Smooth muscle cell of the brain vasculature (primary cell): ENCODE measurements around the gene PTPRM.

Experiments
- DNase-seq: peaks from one replicate; pipeline ENCODE4 v3.0.0-alpha.2; 2012; ENCODE audit warnings: low read depth, low spot score

The PTPRM gene

DNA sequence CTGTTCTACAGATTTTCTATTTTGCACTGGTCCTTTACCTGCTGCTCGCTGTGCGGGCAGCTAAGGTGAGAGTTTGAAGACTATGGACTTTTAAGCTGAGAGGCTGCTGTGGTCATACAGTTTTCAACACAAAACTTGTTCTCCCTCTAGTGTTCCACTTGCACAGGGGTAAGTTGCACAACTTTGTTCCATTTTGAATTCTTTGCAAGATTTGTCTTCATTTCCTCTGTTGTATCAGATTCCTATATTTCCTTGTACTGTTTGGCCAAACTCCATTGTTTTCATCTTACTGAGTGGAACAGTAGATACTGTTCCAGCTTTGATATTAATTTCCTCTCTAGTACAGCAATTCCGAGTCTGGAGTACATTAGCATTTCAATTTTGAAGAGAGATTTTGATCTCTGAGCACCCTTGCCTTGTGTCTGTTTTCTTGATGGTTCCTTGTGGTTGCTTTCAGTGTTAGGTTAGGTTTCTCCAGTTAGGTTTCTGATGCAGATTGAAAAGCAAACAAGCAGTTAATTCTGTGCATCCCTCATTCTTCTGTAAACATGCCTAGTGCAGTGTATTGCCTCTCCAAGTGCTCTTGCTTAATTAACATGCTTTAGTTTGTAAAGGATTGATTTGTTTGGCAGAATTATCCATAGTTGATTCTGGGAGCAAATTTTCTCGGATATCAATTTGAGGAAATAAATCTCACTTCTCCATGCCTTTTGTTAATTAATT lies 188.8 kb downstream of the PTPRM start:
- DNase-seq: no peak

DNA sequence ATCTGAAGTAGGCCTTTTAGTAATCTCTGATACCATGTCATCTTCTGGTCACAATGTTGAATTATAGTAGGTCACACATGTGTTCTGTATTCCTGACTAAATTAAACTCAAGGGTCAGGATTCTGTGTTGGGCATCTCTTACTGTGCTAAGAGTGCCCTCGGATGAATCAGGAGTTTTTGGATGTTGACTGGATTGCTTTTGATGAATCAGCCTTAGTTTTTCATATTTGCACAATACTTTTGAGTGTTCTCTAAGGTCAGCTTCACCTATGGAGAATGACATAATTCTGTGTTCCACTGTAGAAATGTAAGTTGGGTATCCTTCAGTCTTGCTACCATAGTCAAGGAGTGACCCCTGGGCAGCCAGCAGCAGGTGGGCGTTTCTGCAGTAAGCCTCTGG lies 190.1 kb downstream of the PTPRM start:
- no peak for DNase-seq

DNA sequence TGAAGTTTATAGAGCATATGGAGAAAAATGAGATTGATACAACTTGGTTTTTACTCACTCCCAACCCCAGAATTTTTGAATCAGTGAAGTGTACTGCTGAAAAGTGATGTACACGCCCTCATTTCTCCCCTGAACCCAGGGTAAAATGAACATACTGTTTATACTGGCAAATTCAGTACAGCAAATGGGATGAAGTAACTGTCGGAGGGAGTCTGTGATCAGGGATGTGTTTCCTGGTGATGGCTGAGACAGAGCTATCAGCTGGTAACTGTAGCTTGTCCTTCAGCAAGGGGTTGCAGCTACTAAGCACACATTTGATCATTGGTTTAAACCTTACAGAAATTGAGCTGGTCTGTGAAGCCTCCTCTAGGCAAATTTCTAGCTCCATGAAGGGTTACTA lies 191.6 kb downstream of the PTPRM start:
- DNase-seq: no peak

DNA sequence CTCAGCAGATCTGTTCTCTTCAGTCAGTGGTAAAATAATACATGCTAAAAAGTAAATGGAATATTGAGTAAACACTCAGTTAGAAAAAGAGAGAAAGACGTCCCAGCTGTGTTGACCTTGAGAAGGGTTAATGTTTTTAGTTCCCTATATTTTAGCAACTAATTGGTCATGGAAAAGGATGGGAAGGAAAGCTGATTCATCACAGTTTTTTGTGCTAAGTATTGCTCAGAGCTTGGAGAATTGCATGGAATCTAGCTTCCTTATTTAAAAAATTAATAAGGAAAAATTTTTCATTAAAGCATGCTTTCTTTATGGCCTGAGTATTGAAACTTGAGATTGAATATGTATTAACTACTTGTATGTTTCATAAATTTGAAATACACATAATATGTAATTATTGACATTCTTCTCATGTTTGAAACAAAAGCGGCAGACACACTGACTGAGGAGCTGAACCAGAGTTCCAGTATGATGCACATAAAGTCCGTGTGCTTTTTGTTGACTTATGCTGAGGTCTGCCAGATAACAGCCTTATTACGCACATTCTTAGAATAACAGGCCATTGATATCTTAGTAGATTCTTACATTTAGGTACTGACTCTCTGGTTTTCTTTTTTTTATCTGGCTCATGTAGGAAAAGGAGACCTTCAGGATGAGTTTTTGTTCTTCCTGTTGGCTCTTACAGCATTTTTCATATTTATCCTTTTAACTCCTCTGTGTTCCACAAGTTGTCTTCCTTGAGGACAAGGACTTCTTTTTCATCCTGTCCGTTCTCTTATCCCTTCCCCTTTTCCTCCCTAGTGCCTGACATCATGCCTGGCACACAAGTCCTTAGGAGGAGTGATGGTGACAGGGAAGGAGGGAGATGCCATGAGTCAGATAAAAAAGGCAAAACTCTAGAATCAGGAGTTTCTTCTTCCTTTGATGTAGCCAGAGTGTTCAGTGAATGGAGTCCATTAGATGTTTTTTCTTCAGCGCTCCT lies 194.1 kb downstream of the PTPRM start:
- DNase-seq: peak; percentile 31

DNA sequence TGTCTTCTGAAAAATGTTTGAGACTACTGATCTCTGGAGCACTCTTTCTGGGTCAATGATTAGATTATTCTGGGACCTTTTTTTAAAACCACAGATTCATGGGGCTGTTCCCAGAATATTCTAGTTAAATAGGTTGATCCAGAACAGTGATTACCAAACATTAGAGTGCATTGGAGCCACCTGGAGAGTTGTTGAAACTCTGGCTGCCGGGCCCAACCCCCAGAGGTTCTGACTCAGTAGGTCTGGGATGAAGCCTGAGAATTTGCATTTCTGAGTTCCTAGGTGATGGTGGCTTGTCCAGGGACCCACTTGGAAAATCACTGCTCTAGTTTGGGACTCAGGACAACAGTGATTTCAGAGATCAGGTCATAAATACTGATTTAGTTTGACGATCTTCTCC lies 197.3 kb downstream of the PTPRM start:
- no peak for DNase-seq

DNA sequence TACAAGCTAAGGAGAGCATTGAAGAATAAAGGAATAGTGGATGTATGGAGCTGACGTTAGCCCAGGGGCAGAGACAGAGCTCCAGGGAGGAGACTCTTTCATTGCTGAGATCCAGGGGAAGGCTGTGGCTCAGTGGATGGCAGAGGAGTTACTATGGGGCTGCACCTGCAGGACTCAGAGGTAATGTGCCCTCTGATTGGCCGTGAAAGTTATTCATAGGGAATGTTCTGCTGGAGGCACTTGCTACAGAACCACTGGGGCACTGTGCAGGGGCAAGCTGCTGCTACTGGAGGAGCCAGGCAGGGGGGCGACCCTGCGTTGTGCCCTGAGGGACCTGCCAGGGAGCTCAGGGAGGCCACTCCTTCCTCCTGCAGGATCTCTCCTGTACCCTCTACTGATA lies 199.2 kb downstream of the PTPRM start:
- no peak for DNase-seq

DNA sequence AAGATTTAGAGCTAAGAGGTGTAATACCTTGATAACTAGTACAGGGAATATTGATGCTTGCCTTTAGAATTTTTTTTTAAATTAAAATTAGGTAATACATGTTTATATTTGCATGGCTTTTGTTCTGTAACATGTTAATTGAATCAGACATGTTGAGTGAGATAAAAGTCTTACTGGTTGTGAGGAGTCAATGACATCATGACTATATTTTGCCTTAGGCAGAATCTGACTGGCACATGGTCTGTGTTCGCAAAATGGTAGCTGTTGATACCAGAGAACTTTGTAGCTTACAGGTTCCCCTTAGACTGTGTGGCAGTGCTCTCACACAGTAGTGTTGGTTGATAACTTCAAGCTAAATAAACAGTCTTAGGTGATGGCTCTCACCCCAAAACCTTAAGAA lies 199.7 kb downstream of the PTPRM start:
- DNase-seq: no peak

DNA sequence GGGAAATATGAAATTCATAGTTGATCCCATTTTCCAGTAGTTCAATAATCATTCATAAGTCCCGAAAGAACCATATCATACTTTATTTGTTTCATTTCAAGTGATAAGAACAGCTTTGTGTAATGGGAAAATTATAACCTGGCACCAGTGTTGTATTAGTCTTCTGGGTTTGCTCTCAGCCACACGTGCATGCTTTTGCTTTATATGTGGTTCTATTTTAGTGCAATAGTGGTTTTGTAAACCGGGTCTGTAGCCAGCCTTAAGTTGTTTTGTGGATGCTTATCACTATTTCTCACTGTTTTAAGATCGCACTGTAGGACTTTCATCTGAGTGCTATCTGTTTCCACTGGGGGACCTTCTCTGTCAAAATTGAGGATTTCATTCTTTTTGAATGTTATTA lies 203.8 kb downstream of the PTPRM start:
- DNase-seq: no peak

DNA sequence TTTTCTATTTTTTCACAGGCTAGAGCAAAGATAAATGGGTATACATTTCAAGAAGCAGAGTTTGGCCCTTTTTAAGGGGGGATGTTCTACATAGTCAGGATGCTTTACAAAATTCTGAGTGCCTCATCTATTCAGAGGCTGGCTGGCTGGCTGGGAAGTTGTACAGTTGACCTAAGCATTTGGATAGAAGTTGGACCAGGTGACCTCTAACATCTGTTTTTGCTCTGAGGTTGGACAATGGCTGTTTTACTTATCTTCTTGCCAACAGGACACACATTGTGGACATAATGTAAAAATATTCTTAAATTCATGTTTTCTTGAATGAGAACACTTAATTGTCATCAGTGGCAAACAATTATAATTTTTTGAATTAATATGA lies 205.4 kb downstream of the PTPRM start:
- no peak for DNase-seq

DNA sequence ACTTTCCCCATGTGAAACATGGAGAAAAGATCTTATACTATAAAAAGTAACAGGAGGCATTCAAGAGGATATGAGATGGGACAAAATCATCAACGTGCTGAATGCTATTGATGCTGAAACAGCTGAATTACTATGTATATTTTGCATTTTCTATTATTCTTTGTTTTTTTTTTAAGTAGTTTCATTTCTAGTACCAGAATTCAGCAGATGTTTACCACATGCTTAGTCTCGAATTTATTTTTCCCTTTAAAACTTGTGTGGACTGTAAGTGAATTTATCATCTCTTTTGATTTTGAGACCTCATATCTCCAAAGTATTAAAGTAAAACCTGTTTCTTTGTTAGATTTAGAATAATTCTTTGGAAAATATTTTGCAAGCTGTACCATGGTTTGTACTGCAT lies 205.8 kb downstream of the PTPRM start:
- no peak for DNase-seq

DNA sequence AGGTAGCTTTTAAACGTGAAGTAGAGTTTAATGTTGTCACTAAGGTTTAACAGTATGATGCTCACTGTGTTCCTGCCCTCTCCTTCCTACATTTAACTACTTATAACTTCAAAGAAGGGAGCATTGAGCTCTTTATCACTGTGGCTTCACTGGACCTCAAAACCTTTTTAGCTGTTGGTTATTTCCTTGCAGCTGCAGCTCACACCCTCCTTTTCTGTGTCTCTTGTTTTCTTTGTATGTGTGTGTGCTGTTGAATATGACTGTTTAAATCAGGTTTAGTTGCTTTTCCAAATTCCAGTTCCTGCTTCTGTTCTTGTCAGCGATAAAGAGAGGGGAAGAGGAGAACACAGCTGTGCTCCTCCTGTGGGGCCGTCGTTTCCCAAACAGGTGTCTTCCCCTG lies 208.0 kb downstream of the PTPRM start:
- DNase-seq: no peak

DNA sequence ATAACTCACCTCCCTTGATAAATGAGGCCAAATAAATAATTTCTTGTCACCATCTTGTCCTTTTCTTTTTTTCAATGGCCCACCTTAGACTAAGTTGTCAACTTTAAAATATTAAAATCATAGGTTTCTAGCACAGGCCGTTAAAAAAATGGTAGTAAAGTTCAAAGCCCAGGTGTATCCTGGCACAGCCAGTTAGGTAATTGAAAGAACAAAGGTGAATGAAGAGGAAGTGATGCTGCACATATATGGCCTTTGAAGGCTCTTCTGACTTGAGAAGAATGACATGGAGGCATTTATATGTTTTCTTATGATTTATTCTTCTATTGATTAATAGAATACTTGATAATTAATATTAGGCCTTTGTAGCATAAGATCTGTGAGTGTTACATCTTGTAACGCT lies 208.7 kb downstream of the PTPRM start:
- DNase-seq: no peak

DNA sequence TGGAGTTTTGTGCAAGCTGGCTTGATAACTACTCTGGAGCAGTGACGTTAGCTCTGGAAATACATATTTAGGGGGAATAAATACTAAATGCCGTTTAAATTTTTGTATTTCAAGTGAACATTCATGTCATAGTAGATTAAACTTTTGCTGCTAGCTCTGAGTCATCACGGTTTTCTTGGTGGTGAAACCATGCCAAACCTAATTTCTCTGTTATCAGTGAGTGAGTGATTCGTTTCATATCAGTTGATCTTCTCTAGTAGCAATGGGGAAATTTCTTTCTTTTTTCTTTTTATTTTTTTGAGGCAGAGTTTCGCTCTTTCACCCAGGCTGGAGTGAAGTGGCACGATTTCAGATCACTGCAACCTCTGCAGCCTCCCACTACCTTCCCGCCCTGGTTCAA lies 211.1 kb downstream of the PTPRM start:
- no peak for DNase-seq

DNA sequence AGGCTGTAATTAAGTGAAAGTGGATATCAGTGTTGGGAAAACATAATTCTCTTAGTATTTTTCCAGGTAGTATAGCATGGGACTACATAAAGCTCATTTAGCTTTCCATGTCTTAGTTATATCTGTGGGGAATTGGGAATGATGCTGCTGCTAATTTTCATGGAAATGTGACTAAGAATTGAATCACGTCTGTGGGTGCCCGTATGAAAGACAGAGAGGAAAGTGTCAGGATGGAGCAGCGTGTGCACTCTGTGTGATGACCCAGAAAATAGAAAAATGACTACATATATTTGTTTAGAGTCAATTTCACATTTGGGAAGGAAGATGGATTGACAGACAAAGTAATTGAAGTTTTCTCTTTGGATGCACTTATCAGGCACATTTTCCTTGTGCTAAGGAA lies 212.1 kb downstream of the PTPRM start:
- DNase-seq: no peak

DNA sequence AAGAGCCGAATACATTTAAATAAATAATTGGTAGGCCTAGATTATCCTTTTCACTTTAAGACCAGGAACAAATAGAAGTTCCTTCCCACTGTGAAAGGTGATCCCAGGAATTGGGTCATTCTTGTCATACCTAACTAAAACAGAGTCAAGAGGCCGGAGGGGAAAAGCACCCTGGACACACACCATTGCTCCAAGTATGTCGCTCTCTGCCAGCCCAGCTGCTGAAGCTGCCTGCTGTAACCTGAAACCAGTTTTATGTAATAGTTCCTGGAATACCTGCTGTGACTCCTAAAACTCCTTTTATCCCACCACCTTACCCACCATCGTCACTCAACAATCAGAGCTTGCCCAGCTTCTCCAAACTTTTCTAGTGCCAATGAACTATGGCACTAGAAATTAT lies 217.1 kb downstream of the PTPRM start:
- DNase-seq: no peak

DNA sequence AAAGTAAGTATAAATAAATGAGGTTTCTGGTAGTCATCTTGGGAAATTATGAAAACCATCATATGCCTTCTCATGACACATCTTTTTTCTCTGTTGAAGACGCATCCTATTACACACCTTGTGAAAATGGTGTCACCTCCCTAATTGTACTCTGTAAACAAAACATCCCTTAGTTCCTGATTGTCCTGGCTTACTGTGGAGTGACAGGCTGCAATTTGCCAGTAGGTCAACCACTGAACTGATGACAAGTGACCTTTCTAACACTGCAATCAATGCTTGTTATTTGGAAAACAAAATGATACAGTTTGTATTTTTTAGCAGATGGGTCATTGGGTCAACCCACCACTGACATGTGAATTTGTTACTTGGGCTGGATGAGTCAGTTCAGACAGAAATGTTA lies 219.5 kb downstream of the PTPRM start:
- DNase-seq: no peak

DNA sequence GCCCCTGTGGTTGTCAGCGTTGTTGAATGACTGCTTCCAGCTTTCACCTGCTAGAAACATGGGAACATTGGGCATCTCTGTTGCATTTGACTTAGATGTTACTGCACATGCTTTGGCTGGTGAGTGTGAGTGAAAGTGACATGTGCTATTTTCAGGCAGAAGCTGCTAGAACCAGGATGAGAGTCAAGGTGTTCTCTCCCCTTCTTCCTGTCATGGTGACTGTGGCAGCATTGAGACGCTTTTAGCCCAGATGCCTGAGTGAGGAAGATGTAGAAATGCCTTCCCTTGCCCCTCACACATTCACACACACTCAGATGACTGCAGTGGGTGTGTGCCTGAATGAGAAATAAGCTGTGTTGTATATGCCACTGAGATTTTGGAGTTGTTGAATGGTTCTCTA lies 220.2 kb downstream of the PTPRM start:
- no peak for DNase-seq

DNA sequence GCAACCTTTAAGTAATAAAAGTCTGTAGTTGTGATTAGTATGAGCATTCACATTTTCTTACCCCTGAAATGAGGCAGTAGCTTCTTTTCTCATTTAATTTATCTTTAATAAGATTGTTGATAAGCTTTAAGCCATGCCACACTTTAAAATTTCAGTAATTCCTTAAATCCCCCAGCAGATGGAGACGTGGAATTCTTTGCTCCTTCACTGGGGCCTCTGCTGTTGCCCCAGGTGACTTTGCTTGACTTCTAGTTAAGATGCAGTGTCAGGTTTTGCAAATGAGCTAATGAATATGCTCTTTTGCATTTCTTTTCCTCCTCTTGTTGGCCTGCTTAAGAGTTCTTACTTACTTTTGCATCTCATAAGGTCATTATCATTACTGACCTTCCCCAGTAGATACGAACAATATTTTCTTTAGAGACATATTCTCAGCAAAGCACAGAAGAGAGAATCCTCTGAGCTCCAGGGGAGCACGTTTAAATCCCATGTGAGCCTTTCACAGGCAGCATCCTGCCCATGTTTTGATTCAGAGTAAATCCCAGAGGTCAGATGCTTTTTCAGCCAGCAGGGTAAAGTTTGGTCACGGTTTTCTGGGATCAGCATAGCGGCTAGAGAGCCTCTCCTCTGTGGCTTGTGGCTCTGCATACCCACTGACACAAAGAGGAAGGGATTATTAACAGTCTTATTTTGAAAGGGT lies 222.9 kb downstream of the PTPRM start:
- peak; percentile 29 for DNase-seq

DNA sequence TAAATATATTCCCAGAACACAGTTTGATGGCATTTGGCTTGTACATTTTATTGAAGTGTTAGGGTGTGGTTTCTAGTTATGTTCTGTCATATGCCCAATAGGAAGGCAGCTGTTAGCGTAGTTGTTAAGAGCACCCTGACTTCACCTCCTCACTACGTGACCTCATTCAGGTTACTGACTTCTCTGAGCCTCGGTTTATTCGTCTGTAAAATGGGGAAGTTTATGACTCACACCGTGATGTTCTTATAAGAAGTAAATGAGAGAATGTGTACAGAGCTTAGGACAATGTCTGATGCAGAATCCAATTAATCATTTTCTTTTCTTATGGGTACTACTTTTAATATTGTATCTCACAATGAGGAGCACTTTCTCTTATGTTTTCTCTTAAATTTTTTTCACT lies 226.0 kb downstream of the PTPRM start:
- no peak for DNase-seq

DNA sequence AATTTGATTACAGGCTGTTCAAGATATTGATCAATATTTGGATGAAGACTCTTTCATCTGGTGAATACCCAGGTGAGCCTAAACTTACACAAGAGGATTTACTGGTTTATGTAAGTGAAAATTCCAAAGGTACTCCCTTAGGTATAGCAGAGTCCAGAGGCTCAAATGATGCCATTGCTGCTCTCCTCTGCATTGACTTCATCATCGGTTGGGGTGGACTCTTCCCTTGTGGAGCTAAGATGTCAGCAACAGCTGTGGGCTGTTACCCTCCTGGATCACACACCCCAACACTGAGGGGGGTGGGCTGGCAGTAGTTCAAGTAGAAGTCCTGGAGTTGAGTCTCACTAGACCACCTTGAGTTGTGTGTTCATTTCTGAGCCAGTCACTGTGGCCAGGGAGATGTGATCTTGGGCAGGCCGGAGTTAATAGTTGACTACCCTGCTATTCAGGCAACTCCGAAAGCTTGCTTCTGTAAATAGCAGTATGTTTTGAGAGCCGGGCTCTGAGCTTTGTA lies 236.9 kb downstream of the PTPRM start:
- DNase-seq: no peak

DNA sequence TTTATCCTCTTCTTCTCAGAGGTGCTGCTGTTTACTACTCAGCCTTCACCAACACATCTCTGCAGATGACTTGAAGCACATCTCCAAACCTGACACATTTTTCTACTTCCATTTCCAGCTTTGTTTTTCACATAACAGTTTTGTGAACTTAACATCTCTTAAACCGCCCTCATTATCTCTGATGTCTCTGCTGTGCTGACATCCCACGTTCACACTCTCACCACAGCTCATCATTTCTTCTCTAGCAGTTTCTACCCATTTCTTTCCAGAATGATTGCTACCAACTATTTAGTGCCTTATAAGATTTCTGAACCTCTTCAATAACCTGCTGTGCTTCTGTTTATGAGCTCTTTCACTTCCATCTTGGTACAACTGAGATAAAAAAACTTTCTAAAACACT lies 238.0 kb downstream of the PTPRM start:
- no peak for DNase-seq

DNA sequence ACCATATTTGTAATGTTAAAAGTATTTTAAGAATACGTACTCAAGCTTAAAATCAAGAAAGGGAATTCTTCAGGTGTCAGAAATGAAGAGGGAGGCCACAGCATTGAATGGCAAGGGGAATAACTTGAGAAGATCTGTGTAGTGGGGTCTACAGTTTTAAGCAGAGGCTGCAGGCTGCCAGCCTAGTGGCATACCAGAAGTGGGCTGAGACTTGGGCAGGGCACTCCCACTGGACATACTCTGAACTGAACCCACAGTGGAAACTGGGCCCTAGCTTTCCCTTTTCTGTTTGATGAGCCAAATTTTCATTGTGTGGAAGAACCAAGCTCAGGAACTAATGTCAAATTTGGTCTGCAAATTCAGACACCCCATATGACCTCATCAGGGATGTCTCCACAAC lies 238.8 kb downstream of the PTPRM start:
- no peak for DNase-seq
